IPS DF 19.7 (cell line): ENCODE data around the gene DCC.

Experiments
- DNase-seq: peaks from one replicate; pipeline ENCODE4 v3.0.0-alpha.2; 2013; ENCODE audit warnings: low read depth, low spot score

The DCC gene

DNA sequence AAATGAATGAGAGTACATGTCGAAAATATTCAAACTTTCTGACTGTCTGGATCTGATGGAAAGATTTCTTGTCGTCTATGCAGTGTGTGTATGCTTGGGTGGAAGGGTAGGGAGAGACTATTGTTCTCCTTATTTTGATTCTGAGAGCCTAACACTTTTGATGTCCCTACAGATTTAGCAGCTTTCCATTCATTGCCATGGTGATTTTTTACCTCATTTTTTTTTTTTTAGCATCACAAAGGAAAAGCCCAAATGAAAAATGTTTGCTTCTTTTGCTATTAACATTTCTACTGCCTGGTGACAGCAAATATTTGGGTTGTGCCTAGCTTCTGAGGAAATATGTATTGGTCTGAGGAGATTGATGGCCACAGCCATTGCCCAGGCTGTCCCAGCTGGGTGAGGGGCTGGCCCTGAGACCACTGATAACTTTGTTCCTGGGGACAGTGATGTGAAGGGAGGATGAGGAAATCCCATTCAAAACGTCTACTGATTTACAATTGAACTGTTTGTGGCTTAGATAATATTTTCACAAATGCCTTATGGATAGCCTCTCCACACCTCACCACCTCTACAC is 558.6 kb downstream of the DCC start:
- no peak for DNase-seq

DNA sequence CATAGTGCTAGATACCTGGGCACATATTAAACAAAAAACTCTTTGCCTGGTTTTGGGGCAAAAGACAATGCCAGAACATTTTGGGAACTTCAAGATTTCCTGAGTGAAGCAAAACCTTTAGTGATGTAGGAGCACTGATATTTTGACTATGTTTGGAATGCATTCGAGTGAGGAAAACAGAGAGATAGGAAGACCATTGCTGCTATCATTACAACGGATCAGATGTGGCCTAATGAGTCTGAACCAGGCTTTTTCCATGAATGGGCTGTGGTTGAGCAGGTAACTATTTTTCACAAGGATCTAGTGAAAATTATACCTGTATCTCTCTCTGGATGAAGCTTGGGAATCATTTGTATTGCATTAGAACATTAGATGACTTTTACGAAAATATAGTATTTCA is 562.2 kb downstream of the DCC start:
- no peak for DNase-seq

DNA sequence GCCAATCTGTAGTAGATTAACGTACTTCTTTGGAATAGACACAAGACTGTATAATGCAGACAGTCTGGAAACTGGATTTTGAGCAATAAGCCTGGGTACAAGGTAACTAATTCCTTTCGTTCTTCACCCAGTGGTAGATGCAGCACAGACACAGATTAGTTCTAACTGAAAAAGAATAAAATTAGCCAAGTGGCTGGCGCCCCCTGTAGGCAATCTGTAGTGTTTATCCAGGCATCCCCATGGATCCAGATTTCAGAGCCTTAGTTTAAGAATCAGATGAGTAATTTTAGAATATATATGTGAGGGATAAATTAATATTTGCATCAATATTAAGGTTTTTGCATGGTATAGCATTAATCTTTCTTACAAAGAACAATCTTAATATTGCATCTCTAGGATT is 563.9 kb downstream of the DCC start:
- DNase-seq: no peak

DNA sequence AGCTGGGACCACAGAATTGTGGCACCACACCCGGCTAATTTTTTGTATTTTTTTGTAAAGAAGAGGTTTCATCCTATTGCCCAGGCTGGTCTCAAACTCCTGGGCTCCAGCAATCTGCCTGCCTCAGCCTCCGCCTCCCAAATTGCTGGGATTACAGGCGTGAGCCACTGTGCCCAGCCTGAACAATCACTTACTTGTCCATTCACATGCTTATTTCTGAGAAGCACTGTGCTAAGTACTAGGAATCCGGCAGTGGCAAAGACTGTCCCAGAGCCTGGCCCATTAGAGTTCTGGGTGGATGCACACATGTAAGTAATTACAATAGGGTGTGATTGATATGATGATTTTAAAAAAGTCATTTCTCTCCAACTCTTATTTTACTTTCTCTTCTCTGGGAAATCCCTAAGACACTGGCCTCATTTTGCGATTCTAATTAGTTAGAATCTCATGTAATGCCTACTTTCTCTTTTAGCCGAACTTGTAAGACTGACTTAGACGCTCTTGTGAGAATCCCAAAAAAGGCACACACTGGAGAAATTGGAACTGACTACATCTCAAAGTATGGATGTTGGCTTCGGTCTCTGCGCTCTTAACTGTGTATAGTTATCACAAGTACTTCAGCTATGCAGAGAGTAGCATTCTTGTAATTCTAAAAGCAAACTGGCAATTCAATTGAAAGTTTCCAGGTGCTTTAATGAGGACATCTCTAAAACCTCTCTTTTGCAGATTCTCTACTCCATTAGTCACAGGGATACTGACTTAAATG is 567.7 kb downstream of the DCC start:
- no peak for DNase-seq

DNA sequence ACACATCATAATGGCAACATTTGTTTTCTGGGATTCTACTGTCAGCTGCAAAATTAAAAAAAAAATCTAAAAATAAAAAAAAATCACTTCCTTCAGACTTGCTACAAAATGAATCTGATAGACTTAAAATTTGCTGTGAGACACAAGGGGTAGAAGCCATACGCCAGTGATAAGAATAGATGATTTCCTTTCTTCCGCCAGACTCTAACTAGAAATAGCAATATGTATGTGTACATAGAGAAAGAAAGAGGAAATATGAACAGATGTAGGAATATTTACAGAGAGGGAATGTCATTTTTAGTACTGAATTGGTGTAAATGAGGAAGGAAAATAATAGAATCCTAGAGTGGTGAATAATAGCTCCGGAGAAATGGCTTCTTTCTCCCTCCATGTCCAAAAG is 574.2 kb downstream of the DCC start:
- no peak for DNase-seq

DNA sequence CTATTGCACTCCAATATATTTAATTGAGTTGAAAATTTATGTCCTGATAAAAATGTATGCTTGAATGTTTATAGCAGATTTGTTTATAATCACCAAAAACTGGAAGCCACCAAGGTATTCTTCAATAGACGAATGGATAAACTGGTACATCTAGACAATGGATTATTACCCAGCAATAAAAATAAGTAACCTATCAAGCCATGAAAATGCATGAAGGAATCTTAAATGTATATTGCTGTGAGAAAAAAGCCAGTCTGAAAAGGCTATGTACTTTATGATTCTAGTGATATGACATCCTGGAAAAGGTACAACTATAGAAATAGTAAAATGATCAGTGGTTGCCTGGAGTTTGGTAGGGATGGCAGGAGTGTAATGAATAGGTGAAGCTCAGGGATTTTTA is 580.7 kb downstream of the DCC start:
- DNase-seq: no peak

DNA sequence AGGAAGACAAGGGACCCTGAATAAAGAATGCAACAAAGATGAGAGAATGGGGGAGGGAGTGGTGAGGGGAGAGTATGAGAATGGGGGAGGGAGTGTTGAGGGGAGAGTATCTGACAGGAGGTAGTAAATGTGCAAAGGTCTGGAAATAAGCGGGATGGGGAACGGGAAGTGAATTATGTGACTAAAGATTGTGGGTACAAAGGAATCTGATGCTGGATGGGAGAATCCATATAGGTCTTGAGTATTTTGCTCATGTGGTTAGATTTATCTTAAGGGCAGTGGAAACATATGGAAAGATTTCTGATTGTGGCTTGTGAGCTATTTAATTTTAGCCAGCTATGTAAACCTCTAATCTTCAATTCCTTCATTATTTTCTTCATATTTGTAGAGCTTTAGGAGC is 593.4 kb downstream of the DCC start:
- DNase-seq: no peak

DNA sequence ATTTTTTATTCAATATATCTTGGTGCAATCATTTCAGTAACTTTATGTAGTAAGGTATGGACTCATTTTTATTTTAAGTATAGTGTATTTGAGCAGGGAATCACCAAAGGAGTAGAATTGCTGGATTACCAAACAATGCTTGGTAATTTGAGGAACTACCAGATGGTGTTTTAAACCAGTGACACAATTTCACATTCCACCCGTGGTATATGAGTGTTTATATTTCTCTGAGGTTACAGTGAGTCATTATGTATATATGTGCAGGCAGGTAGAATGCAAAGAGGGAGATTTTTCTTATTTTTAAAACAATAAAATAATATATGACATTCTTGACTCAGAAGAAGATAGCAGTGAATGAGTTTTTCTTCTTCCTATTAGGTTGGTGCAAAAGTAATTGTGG is 596.9 kb downstream of the DCC start:
- DNase-seq: no peak

DNA sequence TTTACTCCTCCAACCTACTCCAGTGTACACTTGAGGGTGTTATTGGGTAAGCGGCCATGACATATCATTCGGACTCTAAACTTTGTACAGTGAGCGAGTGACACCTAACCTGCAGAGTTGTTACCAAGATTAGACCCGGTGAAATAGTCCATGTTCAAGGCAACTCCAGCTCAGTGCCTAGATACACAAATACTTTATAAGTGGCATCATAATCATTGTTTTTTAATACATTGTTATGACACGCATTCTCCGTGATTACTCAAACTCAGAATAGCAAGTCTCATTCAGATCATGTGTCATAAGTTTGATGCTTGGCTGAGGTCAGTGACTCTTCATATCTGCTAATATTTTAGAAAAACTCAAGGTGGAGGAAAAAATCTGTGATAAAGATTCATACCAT is 597.8 kb downstream of the DCC start:
- no peak for DNase-seq

DNA sequence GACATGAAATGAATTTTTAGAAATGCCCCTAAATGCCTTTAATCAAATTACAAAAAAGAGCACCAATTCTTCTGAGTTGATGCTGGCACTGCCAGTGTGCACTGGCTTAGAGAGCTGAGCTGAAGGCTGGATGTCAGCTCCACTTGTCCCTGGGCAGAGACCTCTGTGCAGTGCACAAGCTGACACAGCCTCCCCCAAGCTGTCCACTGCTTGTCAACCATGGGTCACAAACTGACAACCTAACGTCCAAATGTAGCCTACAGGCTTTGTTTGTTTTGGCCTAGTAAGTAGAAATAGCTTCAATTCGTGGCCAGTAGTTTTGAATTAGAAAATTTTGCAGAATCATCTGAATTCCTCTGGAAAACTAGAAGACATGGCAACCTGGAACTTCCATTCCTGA is 605.6 kb downstream of the DCC start:
- DNase-seq: no peak

DNA sequence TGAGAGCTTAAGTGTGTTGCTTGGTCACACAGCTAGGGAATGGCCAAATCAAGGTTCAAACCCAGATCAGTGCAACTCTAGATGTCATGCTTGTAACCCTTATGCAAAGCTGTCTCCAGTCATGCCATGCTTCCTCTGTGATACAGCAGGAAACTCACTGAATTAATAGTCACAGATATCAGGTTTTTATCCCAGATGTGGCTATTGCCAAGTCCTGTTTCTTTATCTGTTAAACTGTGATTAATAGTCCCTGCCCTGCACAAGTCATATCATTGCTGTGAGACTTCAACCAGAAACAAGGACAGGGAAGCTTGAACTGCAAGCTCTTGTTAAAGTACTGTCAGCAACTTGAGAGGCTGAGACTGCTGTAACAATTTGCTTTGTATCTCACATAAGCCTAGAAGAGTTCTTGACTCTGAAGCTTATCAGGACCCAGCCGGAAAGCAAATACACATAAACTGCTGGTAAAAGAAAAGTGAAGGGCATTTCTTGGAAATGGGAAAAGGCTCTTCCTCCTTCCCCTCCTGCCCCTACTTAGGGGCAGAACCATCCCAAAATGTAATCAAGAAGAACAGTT is 609.0 kb downstream of the DCC start:
- no peak for DNase-seq

DNA sequence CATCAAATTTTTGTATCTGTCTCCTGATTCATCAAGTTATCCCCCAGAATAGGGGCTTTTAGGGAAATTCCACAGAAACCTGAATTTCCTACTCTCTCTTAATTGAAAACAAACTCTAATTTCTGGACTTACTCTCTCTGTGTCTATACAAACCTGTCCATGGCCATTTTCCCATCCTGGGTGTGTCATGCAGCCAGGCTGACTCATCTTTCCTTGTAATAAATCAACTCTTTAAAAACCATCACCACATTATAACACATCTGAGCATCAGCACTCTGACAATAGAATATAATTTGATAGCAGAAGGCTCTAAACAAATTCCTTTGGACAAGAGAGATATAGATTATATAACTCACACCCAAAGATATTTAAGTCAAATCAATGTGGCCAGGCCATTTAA is 610.2 kb downstream of the DCC start:
- DNase-seq: no peak

DNA sequence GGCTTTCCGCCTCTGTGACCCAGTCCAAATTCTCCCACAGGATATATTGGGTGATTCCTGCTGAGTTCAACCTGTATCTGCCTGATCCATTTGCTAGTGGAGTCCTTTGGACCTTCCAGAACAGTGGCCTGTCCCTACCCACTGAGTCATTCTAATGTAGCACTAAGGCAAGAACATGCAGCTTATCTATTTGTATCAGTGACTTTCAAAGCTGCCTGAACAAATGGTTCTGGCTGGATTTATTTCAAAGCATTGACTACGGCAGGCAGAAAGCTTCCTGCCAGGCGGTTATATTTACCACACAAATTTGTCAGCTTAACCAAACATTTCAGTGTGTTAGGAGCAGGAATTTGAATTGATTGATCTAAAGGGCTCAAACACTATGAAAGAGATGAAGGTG is 613.4 kb downstream of the DCC start:
- DNase-seq: no peak

DNA sequence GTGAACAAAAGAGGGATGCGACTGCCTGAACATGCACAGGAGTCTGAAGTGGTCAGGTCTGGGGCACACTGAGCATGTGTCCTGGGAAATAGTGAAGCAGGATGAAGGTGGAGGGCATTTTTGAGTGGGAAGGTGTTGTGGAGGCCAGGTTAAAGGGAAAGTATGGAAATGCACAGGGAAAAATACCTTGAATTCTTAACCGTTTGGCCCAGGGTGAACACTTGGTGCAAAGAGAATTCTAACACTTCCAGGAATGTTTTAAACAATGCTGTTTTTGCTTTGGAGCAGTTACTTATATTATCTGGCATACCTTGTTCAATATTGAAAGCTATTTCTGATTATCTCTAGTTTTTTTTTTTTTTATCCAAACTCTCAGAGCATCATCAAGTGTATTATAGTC is 623.5 kb downstream of the DCC start:
- peak; percentile 15 for DNase-seq

DNA sequence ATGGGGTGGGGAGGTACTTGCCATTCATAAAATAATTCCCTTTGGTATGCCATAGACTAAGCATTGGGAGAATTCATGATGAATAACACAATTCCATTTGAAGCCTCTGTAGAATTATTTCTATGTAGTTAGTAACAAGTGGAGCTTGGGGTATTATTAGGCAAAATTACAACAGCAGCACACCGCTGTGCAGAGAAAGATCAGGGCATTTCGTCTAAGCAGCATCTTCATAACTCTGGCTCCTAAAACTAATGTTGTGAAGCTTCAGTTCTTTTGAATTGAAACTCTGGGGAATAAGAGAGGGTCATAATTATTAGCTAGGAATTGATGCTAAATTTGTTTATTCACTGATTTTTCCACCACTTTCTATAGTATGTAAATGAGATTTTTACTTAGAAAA is 630.7 kb downstream of the DCC start:
- no peak for DNase-seq

DNA sequence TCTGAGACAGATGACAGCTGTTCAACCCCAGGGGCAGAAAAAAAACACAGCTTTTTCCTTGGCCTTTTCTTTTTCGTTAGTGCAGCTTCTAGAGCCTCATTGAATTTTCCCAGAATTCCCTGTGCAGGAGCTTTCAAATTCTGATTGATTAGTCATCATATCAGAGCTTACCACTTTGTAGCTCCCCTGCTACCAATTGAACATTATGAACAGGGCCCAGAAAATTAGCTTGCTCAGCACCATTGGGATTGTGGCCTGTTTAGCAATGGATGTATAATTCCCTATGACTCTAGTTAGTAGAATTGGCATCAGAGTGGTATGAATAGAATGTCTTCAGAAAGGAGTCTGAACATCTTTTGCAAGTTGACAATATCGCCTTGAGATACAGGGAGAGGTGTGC is 631.1 kb downstream of the DCC start:
- DNase-seq: no peak

DNA sequence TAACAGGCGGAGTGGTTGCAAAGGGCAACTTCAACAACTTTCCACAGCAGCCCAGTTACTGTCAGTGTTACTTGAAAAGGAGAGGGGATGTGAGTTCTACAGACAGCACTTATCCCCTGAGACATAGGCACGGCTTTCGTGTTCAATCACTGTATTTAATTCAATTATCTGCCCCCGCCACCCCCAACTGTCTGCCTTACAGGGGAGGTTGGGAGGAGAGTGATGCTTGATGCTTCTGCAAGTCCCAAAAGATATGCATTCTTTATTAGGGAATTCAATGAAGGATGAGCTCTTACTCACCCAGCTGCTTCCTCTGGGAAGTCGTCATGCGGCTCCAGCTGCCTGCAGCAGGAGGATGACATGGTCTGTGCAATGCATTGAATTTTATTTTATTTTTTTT is 639.9 kb downstream of the DCC start:
- DNase-seq: no peak

DNA sequence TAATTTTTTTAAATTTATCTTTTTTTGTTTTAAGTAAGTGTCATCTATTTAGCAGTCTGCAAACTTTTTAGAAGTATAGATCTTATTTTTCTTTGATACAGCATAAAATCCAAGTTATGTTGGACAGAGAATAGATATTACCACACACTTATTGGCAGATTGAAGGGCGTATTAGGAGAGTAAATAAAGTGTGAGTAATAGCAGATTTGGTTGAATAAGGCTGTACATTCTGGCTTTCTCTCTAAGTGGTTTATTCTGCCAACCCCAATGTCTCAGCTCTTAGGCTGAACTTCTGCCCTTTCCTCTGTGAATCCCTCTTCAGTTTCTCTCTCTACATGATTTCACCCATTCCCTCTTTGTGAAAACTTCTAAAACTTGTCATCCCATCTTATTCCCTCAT is 651.2 kb downstream of the DCC start:
- no peak for DNase-seq

DNA sequence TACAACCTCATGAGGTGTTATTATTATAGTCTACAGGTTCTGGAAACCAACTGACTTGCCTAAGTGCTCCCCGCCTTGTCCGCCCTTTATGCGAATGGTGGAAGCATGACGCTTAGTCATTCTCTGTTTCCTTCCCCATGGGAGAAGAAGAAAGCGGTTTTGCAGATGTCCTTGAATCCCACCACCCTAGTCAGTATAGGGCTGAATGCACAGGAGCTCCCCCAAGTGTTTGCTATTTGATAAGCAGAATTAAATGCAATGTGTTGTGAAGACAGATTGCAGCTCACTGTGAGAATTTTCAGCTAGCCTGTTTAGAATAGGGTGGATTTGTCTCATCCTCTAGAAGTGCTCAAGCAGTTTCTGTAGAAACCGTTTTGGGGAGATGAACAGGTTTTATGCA is 652.0 kb downstream of the DCC start:
- peak; percentile 33 for DNase-seq

DNA sequence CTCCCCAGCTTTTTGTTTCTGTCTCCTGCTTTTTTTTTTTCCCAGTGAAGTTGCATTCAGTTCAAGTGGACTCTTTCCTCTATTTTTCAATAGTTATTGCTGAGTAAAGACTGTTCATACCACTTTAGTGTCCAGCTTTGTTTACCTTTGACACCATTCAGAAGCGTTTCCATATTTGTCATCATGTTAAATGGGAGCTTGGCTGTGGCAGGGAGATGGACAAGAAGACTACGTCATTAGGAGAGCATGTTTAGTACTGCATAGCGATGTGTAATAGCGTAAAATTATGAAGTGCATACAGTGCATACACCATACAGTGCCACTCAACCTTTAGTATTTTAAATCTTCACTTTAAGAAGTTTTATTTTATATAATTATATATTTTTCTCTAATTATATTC is 655.9 kb downstream of the DCC start:
- no peak for DNase-seq

DNA sequence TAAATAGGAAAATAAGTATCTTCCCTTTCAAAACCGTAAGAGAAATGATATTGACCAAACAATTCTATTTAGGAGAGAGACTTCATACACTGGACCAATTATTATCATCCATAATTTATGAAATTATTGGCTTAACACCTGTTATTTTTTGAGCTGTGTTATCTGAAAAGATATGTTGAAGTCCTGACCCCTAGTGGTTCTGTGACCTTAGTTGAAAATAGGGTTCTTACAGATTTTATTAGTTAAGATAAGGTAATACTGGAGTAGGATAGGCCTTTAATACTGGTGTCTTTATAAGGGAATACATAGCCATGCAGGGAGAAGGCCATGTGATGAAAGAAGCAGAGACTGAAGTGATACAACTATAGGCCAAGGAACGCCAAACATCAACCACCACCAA is 659.6 kb downstream of the DCC start:
- no peak for DNase-seq

DNA sequence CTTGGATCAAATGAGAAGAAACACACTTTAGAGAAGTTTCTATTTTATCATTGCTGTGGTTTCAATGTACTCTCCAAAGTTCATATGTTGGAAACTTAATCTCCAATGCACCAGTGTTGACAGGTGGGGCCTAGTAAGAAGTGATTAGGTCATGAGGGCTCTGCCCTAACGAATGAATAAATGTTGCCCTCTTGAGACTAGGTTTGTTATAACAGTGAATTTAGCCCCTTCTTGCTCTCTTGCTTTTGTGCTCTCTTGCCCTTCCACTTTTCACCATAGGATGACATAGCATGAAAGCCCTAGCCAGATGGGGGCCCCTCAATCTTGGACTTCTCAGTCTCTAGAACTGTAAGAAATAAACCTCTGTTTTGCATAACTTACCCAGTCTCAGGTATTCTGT is 664.8 kb downstream of the DCC start:
- peak; percentile 9 for DNase-seq

DNA sequence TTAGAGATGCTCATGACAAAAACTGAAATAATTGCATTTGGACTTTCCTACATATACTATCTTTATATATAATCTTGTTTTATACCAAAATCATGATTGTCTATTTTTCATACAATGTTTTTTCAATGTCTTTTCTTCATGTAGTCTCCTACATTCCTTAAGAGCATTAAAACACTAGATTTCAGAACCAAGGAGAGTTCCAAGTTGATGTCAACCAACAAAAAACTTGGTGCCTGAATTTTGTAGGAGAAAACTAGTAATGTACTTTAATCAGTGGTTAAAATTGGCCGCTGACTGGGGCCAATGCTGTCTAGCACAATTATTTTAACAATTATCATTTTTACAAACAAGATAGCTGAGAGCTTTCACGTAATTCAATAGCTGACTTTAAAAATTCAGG is 678.8 kb downstream of the DCC start:
- DNase-seq: no peak

DNA sequence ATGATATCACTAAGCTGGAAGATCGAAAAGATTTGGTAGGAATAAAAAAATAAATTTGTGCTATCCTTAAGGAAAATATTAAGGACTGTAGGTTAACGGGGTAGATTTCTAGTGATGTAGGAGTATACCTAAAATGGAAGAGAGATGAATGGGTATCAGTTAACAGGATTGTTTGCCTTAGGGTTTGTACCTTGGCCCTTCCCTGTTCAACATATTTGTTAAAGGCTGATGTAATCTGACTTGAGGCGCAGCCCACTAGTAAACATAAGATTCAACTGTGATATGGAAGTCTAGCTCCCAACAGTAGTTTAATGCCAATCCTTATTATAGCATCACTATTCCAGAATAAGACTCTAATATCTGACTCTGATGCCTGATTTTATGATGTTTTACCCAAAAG is 685.2 kb downstream of the DCC start:
- DNase-seq: no peak
